Measurements from ENCODE around the gene FNDC11.
A peak's percentile ranks its signal among the peaks of the same experiment; 100 is the strongest.
"Not testable (repeated sequence)": the region's sequence is repeated elsewhere in the genome, so short reads cannot be mapped to it uniquely, and the experiment has no call there.

The FNDC11 gene

DNA sequence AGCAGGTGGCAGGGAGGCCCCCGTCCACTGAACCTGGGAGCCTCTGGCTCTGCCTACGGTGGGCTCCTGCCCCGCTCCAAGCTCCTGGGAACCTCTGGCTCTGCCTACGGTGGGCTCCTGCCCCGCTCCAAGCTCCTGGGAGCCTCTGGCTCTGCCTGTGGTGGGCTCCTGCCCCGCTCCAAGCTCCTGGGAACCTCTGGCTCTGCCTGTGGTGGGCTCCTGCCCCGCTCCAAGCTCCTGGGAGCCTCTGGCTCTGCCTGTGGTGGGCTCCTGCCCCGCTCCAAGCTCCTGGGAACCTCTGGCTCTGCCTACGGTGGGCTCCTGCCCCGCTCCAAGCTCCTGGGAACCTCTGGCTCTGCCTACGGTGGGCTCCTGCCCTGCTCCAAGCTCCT is 17.1 kb downstream of the FNDC11 start:
- not testable (repeated sequence) for H3K4me3 ChIP-seq (ENCODE audit: low read length); H3K36me3 ChIP-seq (ENCODE audit: control insufficient read depth, insufficient read depth, low read length); H3K9ac ChIP-seq (ENCODE audit: low read length); H3K27ac ChIP-seq (ENCODE audit: low read depth, low read length); H3K4me1 ChIP-seq (ENCODE audit: control insufficient read depth, insufficient read depth, low read length); H3K27me3 ChIP-seq (ENCODE audit: control insufficient read depth, insufficient read depth, low read length)

DNA sequence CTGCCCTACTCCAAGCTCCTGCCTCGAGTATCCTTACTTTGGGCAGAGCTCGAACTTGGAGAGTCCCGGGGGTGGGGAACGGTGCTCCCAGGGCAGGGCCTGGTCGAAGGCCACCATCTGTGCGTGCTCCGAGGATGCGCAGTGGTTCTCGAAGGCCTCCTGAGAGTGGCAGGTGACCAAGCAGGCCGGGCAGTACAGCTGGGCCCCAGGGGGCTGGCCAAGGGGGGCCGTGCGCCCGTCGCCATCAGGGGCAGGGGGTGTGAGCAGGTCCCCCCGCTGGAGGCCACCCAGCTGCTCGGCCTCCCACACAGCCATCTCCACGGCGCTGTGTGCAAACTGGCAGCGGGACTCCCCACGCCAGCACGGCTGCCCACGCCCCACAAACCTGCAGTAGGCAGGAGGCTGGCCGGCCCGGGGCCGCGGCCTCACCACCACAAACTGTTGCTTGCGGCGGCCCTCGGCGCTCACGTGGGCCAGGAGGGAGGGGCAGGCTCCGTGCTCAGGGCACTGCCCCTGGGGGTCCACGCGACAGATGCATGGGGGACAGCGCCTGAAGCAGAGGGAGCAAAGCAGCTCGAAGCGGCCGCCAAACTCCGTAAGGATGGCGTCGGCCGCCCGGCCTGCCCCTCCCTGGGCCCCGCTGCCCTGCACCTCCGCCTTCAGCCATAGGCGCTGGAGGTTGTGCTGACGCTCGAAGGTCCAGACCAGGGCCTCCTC is 18.3 kb downstream of the FNDC11 start:
- Histone ChIP-seq H3K9ac (ENCODE audit: low read length) (no peak overlapping the region), H3K27ac (ENCODE audit: low read depth, low read length) (no peak overlapping the region), H3K4me3 (ENCODE audit: low read length) (no peak overlapping the region), H3K4me1 (ENCODE audit: control insufficient read depth, insufficient read depth, low read length) (peaks cover 4% of the 10 kb centered on the region), H3K27me3 (ENCODE audit: control insufficient read depth, insufficient read depth, low read length) (no peaks in the 10 kb centered on the region), H3K36me3 (ENCODE audit: control insufficient read depth, insufficient read depth, low read length) (no peaks in the 10 kb centered on the region)

DNA sequence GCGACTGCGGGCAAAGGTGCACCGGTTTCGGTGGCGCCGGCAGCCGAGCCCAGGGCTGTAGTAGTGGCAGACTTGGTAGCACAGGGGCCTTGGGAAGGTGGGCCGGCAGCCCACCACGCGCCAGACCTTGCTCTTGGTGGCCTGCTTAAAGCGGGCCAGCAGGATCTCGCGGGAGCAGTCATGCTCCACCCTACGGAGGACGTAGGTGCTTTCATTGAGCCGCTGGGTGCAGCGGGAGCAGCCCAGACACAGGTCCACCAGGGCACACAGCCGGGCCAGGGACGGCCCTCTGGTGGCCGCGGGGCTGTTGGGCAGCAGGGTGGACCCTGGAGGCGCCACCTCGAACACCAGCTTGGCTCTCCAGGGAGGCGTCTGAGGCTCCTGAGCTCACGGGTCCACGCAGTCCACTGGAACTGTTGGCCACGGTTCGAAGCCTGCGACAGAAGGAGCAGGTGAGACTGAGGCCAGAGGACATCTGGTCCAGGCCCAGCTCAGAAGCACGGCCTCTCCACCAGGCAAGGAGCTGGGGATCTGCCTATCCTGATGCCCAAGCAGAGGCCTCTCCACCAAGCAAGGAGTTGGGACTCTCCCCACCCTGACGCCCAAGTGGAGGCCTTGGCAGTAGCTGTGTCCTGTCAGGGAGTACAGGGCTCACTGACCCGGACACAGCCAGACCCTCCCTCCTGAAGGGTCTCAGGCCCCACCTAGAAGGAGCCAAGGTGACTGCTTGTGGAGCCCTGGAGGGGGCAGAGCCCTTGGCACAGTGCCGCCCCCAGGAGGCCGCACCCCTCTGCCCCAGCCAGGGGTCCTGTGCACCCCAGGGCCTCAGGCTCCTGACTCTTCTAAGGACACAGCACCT is 19.1 kb downstream of the FNDC11 start:
- Histone ChIP-seq H3K27ac (ENCODE audit: low read depth, low read length) (peak overlapping the region; percentile 30), H3K4me3 (ENCODE audit: low read length) (peak overlapping the region; percentile 89), H3K9ac (ENCODE audit: low read length) (peak overlapping the region; percentile 97)

DNA sequence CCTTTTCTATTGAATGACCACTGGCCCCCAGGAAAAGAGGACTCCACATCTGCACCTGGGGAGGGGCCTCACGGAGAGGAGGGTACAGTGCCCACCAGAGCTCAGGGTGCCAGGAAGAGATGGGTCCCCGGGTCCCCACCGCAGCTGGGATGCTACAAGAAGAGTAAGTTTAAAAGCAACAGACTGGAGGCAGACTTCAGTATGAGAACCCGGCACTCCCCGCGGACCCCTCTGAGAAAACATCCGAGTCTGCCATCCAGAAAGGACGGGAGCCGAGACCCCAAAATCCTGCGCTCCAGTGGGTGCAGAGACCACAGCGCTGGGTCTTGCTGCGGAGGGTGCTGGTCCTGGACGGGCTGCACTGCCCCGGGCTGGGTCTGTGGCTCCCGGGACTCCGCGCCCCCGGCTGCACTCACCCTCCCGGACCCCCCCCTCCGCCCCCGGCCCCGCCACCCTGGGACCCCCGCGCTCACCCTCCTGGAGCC is 19.7 kb downstream of the FNDC11 start:
- Histone ChIP-seq H3K27me3 (ENCODE audit: control insufficient read depth, insufficient read depth, low read length) (peaks cover 3% of the 10 kb centered on the region), H3K27ac (ENCODE audit: low read depth, low read length) (peak overlapping the region; percentile 30), H3K9ac (ENCODE audit: low read length) (peak overlapping the region; percentile 97), H3K36me3 (ENCODE audit: control insufficient read depth, insufficient read depth, low read length) (no peaks in the 10 kb centered on the region), H3K4me1 (ENCODE audit: control insufficient read depth, insufficient read depth, low read length) (peaks cover 6% of the 10 kb centered on the region), H3K4me3 (ENCODE audit: low read length) (peak overlapping the region; percentile 89)

More for the DNA sequence above, 19.1 kb downstream of the FNDC11 start:
- Histone ChIP-seq H3K36me3 (ENCODE audit: control insufficient read depth, insufficient read depth, low read length) (no peaks in the 10 kb centered on the region), H3K27me3 (ENCODE audit: control insufficient read depth, insufficient read depth, low read length) (no peaks in the 10 kb centered on the region), H3K4me1 (ENCODE audit: control insufficient read depth, insufficient read depth, low read length) (peaks cover 6% of the 10 kb centered on the region)

DNA sequence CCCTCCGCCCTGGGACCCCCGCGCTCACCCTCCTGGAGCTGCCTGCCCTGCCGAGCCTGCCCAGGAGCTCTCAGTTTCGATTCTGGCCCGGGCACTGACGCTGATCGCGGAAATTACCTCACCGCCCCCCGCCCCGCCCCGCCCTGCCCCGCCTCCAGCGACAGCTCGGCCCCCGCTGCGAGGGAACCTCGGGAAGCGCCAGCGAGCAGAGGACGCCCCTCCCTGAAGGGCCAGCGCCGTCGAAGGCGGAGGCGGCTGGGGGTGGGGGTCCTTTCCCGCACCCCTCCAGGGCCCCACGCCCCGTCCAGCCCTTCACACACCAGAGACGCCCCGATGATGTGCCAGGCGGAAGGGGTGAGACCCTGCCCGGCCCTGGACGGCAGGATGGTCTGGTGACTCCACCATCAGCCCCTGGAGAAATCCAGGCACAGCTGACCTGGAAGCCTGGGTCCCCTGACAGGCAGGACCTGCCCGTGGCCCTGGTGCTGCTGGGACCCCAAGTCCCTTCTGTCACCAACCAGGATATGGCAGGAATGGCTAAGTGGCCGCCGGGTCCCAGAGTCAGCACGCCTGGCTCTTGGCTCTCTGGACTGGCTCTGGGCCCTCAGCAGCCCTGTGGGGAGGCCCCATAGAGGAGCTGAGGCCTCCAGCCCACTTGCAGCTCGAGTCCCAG is 20.3 kb downstream of the FNDC11 start, which contains the start of gene HELZ2:
HELZ2 (minus strand) TSS at position 84 of the 673 bp plus-strand sequence. CDS start 1,854 bp downstream, outside the sequence.
- Histone ChIP-seq H3K27me3 (ENCODE audit: control insufficient read depth, insufficient read depth, low read length) (peaks cover 3% of the 10 kb centered on the region), H3K4me3 (ENCODE audit: low read length) (peak within 1 kb of the TSS; percentile 89), H3K4me1 (ENCODE audit: control insufficient read depth, insufficient read depth, low read length) (peaks cover 6% of the 10 kb centered on the region), H3K27ac (ENCODE audit: low read depth, low read length) (peak within 1 kb of the TSS; percentile 68), H3K36me3 (ENCODE audit: control insufficient read depth, insufficient read depth, low read length) (no peaks in the 10 kb centered on the region), H3K9ac (ENCODE audit: low read length) (peak within 1 kb of the TSS; percentile 97)

DNA sequence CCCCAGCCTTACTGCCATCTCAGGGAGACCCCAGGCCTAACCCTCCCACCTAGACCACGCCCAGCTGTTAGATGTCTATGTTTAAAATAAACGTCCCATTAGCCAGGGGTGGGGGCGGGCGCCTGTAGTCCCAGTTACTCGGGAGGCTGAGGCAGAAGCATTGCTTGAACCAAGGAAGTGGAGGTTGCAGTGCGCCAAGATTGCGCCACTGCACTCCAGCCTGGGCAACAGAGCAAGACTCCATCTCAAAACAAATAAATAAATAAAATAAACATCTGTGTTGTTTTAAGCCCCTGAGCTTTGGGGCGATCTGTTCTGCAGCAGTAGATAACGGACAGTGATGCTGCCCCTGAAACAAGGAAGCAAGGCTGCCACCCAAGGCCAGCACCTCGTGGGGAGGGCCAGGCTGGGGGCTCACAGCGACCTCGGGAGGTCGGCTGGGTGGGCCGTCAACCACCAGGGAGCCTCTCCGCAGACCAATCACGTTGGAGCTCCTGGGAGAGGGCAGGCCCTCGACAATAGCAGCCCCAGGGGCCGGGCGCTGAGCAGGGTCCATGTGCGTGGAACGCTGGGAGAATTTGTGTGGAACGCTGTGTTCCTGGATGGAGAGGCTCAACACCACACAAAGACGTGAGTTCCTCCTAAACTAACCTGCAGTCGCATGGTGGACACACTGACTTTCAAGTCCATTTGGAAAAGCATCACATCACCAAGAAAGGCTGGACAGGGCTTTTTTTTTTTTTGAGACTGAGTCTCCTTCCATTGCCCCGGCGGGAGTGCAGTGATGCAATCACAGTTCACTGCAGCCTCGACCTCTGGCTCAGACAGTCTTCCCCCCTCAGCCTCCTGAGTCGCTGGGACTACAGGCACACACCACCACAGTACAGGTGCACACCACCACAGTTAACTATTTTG is 21.1 kb downstream of the FNDC11 start:
- H3K4me3 ChIP-seq (ENCODE audit: low read length), result peak overlapping the region; percentile 71
- H3K27me3 ChIP-seq (ENCODE audit: control insufficient read depth, insufficient read depth, low read length), result peaks cover 3% of the 10 kb centered on the region
- no peak overlapping the region for H3K27ac ChIP-seq (ENCODE audit: low read depth, low read length)
- no peak overlapping the region for H3K9ac ChIP-seq (ENCODE audit: low read length)
- H3K36me3 ChIP-seq (ENCODE audit: control insufficient read depth, insufficient read depth, low read length), result no peaks in the 10 kb centered on the region
- peaks cover 6% of the 10 kb centered on the region for H3K4me1 ChIP-seq (ENCODE audit: control insufficient read depth, insufficient read depth, low read length)

DNA sequence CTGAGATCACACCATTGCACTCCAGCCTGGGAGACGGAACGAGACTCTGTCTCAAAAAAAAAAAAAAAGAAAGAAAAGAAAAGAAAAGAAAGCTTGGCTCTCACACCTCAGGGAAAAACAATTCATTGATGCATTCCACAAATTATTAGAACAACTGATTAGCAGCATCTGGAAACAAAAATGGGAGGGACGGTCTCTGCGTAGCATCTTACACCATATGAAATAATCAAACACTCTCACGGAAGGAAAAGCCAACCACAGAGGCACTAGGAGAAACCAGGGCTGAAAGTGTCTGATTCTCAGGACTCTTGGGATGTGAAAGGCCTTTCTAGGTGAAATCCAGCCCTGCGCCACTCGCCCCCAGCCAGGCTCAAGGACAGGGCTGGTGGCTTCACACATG is 22.4 kb downstream of the FNDC11 start:
- H3K27me3 ChIP-seq (ENCODE audit: control insufficient read depth, insufficient read depth, low read length), result peaks cover 3% of the 10 kb centered on the region
- no peak overlapping the region for H3K27ac ChIP-seq (ENCODE audit: low read depth, low read length)
- no peaks in the 10 kb centered on the region for H3K36me3 ChIP-seq (ENCODE audit: control insufficient read depth, insufficient read depth, low read length)
- H3K4me1 ChIP-seq (ENCODE audit: control insufficient read depth, insufficient read depth, low read length), result peaks cover 6% of the 10 kb centered on the region
- H3K4me3 ChIP-seq (ENCODE audit: low read length), result no peak overlapping the region
- H3K9ac ChIP-seq (ENCODE audit: low read length), result no peak overlapping the region

DNA sequence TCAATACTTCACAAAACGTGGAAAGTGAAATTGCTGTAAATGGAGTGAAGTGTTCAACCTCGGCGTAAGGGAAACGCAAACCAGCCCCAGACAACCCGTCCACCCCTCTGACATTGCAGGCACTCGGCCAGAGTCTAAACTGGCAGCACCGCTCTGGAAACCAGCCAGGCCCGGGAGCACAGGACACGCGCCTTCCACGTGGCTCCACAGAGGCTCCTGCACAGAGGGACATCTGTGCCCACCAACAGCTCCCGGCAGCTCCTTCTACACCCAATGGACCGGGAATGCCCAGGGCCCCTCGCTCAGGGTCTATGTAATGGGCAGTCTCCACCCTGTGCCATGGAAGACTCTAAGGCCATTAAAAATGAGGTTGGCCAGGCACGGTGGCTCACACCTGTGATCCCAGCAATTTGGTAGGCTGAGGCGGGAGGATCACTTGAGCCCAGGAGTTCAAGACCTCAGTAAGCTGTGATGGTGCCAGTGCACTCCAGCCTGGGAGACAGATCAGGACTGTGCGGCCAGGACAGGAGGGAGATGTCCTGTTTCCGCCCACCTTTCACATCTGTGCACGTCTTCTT is 23.4 kb downstream of the FNDC11 start:
- peaks cover 6% of the 10 kb centered on the region for H3K4me1 ChIP-seq (ENCODE audit: control insufficient read depth, insufficient read depth, low read length)
- H3K4me3 ChIP-seq (ENCODE audit: low read length), result no peak overlapping the region
- H3K9ac ChIP-seq (ENCODE audit: low read length), result no peak overlapping the region
- peaks cover 3% of the 10 kb centered on the region for H3K27me3 ChIP-seq (ENCODE audit: control insufficient read depth, insufficient read depth, low read length)
- no peak overlapping the region for H3K27ac ChIP-seq (ENCODE audit: low read depth, low read length)
- H3K36me3 ChIP-seq (ENCODE audit: control insufficient read depth, insufficient read depth, low read length), result no peaks in the 10 kb centered on the region

DNA sequence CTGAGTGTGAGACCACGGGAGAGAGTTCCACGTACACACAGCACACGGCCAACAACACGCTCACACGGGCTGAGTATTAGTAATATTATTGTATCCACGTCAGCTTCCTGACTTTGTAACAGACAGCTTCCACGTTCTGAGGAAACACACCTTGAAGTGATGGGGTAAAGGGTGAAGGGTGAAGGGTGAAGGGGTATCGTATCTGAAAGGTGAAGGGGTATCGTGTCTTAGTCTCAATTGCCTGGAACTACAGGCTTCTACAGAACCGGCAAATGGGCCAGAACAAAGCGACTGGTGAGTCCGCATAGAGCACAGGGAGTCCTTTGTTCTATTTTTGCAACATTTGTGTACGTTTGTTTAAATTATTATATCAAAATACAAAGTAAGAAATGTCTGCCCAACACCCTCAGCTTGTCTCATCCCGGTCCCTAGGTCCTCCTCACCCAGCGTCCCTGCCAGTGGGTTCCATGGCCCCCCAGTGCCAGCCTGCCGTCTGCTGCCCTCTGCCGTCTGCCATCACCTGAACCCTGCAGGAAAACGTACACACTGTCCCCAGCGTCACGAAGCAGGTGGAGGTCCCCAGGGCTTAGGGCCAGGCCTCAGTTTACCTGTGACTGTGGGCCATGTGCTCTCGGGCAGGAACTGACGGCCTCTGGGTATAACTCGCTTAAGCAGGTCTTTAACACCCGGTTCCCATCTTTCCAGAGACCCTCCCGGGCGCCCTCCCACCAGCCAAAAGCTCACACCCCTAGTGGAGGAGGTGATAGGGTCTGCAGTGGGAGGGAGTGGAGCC is 24.5 kb downstream of the FNDC11 start:
- Histone ChIP-seq H3K36me3 (ENCODE audit: control insufficient read depth, insufficient read depth, low read length) (no peaks in the 10 kb centered on the region), H3K27me3 (ENCODE audit: control insufficient read depth, insufficient read depth, low read length) (peaks cover 3% of the 10 kb centered on the region), H3K9ac (ENCODE audit: low read length) (no peak overlapping the region), H3K27ac (ENCODE audit: low read depth, low read length) (no peak overlapping the region), H3K4me1 (ENCODE audit: control insufficient read depth, insufficient read depth, low read length) (peaks cover 6% of the 10 kb centered on the region), H3K4me3 (ENCODE audit: low read length) (no peak overlapping the region)

DNA sequence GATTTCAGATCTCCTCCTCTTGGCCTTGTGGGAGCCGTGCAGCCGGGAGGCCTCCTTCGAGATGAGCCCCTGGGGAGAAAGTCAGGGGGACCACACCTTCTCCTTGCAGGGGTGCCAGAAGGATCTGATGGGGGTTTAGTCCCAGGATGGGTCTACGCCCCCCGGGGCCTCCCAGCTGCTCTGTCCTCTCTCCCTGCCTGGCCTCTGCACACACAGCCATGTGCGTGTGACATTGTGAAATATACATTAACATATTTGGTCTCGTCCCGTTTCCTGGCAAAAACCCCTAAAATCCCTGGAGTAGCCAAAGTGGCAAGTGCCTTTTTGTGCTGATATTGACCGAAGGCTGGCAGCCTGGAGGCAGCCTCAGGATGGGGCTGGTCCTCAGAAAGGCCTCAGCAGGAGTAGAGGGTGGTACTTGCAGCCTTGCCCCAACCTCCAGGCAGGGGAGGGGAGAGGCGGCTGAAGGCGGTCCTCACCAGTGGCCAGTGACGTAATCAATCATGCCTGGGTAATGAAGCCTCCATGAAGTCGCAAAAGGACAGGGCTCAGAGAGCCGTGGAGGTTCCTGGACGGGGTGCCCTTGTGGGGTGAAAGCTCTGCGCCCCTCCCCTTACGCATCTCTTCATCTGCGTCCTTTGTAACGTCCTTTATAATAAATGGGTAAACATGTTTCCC is 25.2 kb downstream of the FNDC11 start:
- peaks cover 6% of the 10 kb centered on the region for H3K4me1 ChIP-seq (ENCODE audit: control insufficient read depth, insufficient read depth, low read length)
- H3K36me3 ChIP-seq (ENCODE audit: control insufficient read depth, insufficient read depth, low read length), result no peaks in the 10 kb centered on the region
- peaks cover 3% of the 10 kb centered on the region for H3K27me3 ChIP-seq (ENCODE audit: control insufficient read depth, insufficient read depth, low read length)
- H3K27ac ChIP-seq (ENCODE audit: low read depth, low read length), result no peak overlapping the region
- no peak overlapping the region for H3K9ac ChIP-seq (ENCODE audit: low read length)
- no peak overlapping the region for H3K4me3 ChIP-seq (ENCODE audit: low read length)
